ENCODE measurements around the gene MOB2.

DNA sequence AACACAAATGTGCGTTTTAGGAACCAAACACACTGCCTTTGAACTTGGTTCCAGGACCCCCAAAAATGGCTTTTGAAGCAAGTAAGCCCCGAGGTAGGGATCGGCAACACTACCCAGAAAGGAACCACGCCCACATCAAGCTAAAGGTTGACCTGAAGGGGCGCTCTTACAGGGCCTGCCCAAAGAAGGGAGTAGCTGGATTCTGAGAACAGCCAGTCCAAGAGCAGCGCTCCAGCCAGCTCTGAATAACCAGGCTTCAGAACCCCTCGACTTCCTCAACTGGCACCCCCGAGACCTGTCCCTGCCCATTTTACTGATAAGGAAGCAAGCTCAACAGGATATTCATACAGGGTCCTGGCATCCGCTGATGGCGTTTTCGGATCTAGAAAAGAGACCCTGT lies 18.9 kb upstream of the MOB2 start:
- TF ChIP-seq, protein P1, sequence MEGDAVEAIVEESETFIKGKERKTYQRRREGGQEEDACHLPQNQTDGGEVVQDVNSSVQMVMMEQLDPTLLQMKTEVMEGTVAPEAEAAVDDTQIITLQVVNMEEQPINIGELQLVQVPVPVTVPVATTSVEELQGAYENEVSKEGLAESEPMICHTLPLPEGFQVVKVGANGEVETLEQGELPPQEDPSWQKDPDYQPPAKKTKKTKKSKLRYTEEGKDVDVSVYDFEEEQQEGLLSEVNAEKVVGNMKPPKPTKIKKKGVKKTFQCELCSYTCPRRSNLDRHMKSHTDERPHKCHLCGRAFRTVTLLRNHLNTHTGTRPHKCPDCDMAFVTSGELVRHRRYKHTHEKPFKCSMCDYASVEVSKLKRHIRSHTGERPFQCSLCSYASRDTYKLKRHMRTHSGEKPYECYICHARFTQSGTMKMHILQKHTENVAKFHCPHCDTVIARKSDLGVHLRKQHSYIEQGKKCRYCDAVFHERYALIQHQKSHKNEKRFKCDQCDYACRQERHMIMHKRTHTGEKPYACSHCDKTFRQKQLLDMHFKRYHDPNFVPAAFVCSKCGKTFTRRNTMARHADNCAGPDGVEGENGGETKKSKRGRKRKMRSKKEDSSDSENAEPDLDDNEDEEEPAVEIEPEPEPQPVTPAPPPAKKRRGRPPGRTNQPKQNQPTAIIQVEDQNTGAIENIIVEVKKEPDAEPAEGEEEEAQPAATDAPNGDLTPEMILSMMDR (IDR thresholded peaks at IDR 0.05; ENCODE audit: insufficient read depth, low read length, poor library complexity, severe bottlenecking) = peak; percentile 44
- no peak for TF ChIP-seq EZH2phosphoT487 (conservative IDR thresholded peaks at IDR 0.05; ENCODE audit: low read length)
